ENCODE results near the gene KRT82.

Gene KRT82

DNA sequence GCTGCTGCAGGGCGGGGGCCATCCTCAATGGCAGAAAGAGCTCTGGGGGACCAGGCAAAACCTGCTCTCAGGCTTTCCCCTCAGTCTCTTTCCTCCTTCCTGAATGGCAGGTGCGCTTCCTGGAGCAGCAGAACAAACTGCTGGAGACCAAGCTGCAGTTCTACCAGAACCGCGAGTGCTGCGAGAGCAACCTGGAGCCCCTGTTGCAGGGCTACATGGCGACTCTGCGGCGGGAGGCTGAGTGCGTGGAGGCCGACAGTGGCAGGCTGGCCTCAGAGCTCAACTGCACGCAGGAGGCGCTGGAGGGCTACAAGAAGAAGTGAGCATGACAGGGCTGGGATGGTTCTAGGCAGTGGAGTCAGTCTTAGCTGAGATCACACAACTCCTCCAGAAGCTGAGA lies 62.0 kb downstream of the KRT82 start:
- Histone ChIP-seq H3K4me3 (ENCODE audit: low read depth in 1 of 2, low read length in 2 of 2) (no peak overlapping the region), H3K9ac (ENCODE audit: low read length) (no peak overlapping the region), H3K9me3 (ENCODE audit: low read length) (peaks cover 7% of the 10 kb centered on the region), H3K27ac (ENCODE audit: low read depth, low read length) (no peak overlapping the region), H3K4me1 (ENCODE audit: insufficient read depth, low read length) (no peaks in the 10 kb centered on the region), H3K36me3 (ENCODE audit: insufficient read depth, low read length) (no peaks in the 10 kb centered on the region), H3K27me3 (ENCODE audit: control insufficient read depth in 1 of 2, insufficient read depth in 2 of 2, low read length in 2 of 2) (no peaks in the 10 kb centered on the region)
